GM12865 (cell line): Measurements from ENCODE around the gene ROBO1.

Experiments used
- DNase-seq: peaks from one replicate; pipeline ENCODE4 v3.0.0; 2010; ENCODE audit warnings: low read depth
- H3K4me3 ChIP-seq: 2 replicates; pipeline ENCODE4 v1.5.1; 2011; ENCODE audit warnings: mild to moderate bottlenecking, low read depth, low read length, control low read depth
- CTCF ChIP-seq: IDR thresholded peaks from 2 replicates; pipeline ENCODE4 v1.5.1; 2011; ENCODE audit warnings: low read length, control low read depth, low read depth, inconsistent platforms; ENCODE audit not compliant: insufficient read depth; ENCODE audit errors: missing control alignments

The ROBO1 gene

DNA sequence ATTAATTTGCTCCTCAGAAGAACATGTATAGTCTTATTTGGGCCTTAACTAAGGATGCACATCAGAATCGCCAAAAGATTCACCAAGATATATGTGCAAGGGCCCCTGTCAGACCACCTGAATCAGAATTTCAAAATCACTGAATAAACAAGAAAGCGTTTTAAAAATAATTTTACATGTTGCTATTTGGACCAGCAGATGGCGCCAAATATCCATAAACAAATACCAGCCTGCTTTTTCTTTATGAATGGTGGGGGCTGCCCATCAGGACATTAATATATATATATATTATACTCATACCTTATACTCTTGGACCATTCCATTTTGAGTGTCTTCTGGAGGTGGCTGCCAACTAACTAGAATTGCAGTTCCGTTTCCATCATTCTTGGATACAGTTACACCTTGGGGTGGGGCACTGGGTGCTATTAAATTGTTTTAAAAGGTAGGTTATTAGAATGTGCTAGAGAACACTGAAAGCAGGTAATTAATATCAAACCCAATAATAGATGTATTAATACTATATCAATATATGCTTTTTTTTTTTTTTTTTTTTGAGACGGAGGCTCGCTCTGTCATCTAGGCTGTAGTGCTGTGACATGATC lies 1108.3 kb downstream of the ROBO1 start:
- DNase-seq: peak; percentile 73
- peak; percentile 33 for TF ChIP-seq CTCF
- H3K4me3 ChIP-seq: no peak overlapping the region

- TF ChIP-seq CTCF: no peak
- H3K4me3 ChIP-seq: no peak overlapping the region
- DNase-seq: no peak
These were observed 1120.1 kb downstream of the ROBO1 start for GRCh38 chr3:78647726-78648125.

- H3K4me3 ChIP-seq: no peak overlapping the region
- TF ChIP-seq CTCF: peak; percentile 69
- peak; percentile 71 for DNase-seq
These were observed 1122.0 kb downstream of the ROBO1 start for GRCh38 chr3:78645628-78646310.

DNA sequence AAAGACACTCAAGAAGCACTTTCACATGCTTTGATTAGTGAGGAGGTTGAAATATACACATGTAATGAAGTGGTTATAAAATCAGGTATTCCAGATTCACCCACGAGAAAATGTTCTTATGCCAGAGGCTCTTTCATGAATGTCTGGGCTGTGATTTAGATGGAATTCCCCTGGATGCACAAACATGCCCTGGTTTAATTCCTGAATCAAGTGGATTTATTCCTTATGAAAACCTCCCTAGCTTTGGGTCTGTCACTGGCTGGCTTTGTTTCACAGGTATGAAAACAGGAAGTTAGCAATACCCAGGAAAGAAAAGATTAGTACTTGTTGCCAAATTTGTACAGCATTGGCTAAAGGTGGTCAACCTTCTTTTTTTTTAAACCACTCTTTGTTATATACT lies 1123.0 kb downstream of the ROBO1 start:
- no peak for TF ChIP-seq CTCF
- H3K4me3 ChIP-seq: no peak overlapping the region
- no peak for DNase-seq

- no peak for DNase-seq
- TF ChIP-seq CTCF: no peak
- H3K4me3 ChIP-seq: no peak overlapping the region
These were observed 1125.4 kb downstream of the ROBO1 start for GRCh38 chr3:78642226-78643035.

DNA sequence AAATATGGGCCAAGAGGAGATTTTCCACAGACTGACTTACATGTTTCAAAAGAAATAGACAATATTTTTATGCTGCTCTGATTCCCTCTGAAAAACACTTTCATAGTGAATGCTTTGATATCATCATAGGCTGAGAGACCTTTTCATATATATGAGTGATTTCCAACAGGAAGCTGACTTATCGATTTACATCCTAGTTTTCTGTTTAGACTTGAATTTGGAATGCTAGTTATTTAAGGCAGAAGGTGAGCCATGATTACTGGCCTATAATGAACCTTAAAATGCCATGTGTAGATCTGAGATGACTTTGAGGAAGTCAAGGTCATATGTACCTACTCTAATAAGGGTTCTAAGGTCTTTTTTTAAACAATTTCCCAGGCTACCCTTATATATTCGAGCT lies 1126.1 kb downstream of the ROBO1 start:
- TF ChIP-seq CTCF: no peak
- no peak overlapping the region for H3K4me3 ChIP-seq
- no peak for DNase-seq
